Activated naive CD4-positive, alpha-beta T cell treated with anti-CD3 and anti-CD28 coated beads, Interleukin-2, amount 50 U/mL, for 72 hours (primary cell): Measurements from ENCODE around the gene TFF2. TPM values are rescaled to one million over a fixed set of nuclear protein-coding genes. Genes with fewer than 3 reads are reported as not detected.

Experiments
- ATAC-seq, 2 donors: fragments of 150-1000 bp; cut with Tn5 transposase; 2 replicates each; pipeline ENCODE4 v1.10.0; 2021; ENCODE audit warnings: mild to moderate bottlenecking in 2 of 2, moderate library complexity in 2 of 2
- DNase-seq, 2 donors: peaks; one replicate each; pipeline ENCODE4 v3.0.0; 2021 to 2022; ENCODE audit warnings: low spot score in 2 of 2
- H3K27ac Mint-ChIP-seq, 2 donors: one replicate each; pipeline ENCODE4 v1.8.0; 2022; ENCODE audit warnings: mild to moderate bottlenecking in 2 of 2, mixed read lengths in 2 of 2
- H3K36me3 Mint-ChIP-seq, 2 donors: one replicate each; pipeline ENCODE4 v1.8.0; 2022; ENCODE audit warnings: mixed read lengths in 2 of 2
- H3K9me3 Mint-ChIP-seq, 2 donors: one replicate each; pipeline ENCODE4 v1.8.0; 2022; ENCODE audit warnings: mixed read lengths in 2 of 2
- total RNA-seq, 2 donors: library from RNA; stranded (reverse); gene quantifications; one replicate each; pipeline ENCODE4 v1.2.3, GENCODE V29; 2022

The TFF2 gene
- total RNA-seq, 2 donors from 2014 or later = not detected

GRCh38 chr21:42387843-42388340, 37.1 kb upstream of the TFF2 start:
- peaks cover 19 to 73% of the 10 kb centered on the region in 2 donors for H3K36me3 Mint-ChIP-seq
- H3K9me3 Mint-ChIP-seq = peaks cover 0 to 5% of the 10 kb centered on the region in 2 donors
- no peak overlapping the region for H3K27ac Mint-ChIP-seq
- DNase-seq = no peak
- no peak for ATAC-seq

DNA sequence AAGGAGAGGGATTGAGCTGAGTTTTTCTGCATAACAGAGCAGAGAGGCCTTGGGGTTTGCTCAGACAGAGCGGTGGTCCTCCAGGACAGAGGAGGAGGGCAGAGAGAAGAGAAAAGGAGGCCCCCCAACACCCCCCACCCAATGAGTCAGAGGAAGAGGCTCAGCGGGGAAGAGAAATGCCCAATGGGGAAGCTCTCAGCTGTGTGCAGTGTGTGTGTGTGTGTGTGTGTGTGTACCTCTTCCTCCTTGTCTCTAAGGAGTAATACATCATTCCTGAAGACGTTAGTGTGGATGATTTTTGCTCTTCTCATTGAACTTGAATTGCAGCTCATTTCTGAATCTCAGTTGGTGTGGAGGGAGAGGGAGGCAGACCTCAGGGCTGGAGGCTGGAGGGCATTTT, 36.4 kb upstream of the TFF2 start:
- no peak for DNase-seq
- Mint-ChIP-seq H3K27ac (peak overlapping the region in 1 of 2 donors; percentile 54), H3K36me3 (peaks cover 19 to 75% of the 10 kb centered on the region in 2 donors)

GRCh38 chr21:42386034-42386591, 35.3 kb upstream of the TFF2 start:
- DNase-seq = no peak
- Mint-ChIP-seq H3K27ac (no peak overlapping the region), H3K36me3 (peaks cover 19 to 75% of the 10 kb centered on the region in 2 donors), H3K9me3 (peaks cover 4 to 10% of the 10 kb centered on the region in 2 donors)
- no peak for ATAC-seq

More for the DNA sequence above, 36.4 kb upstream of the TFF2 start:
- no peak for ATAC-seq
- H3K9me3 Mint-ChIP-seq = peaks cover 0 to 6% of the 10 kb centered on the region in 2 donors

DNA sequence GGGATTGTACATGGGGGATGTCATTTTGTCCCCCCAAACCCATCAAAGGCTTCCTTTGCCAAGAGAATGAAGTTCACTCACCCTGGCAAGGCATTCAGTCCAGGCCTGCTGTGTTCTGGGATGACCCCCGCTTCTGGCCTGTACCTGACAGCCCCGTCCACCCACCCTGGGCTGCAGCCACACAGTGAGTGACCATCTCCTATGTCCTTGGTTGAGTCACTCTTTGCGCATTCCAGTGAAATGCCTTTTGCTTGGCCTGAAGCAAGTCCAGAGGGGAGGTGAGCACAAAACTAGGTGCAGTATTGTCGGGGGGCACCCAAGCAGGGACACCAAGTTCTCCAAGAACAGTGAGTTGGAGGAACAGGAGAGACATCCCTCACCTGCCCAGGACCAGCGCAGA, 34.8 kb upstream of the TFF2 start:
- Mint-ChIP-seq H3K9me3 (peaks cover 4 to 10% of the 10 kb centered on the region in 2 donors), H3K36me3 (peaks cover 14 to 71% of the 10 kb centered on the region in 2 donors), H3K27ac (no peak overlapping the region)
- ATAC-seq (no peak), DNase-seq (no peak)

- peaks cover 4 to 10% of the 10 kb centered on the region in 2 donors for H3K9me3 Mint-ChIP-seq
- H3K27ac Mint-ChIP-seq = peak overlapping the region in 1 of 2 donors; percentile 10
- DNase-seq (no peak), ATAC-seq (no peak)
- H3K36me3 Mint-ChIP-seq = peaks cover 11 to 67% of the 10 kb centered on the region in 2 donors
These were observed 34.2 kb upstream of the TFF2 start for GRCh38 chr21:42384989-42385388.

GRCh38 chr21:42384156-42384945, 33.6 kb upstream of the TFF2 start:
- no peak for DNase-seq
- peak overlapping the region in 1 of 2 donors; percentile 14 for H3K27ac Mint-ChIP-seq
- peaks cover 11 to 62% of the 10 kb centered on the region in 2 donors for H3K36me3 Mint-ChIP-seq
- ATAC-seq = no peak
- H3K9me3 Mint-ChIP-seq = peaks cover 4 to 10% of the 10 kb centered on the region in 2 donors

- peaks cover 4 to 10% of the 10 kb centered on the region in 2 donors for H3K9me3 Mint-ChIP-seq
- ATAC-seq (no peak), DNase-seq (no peak)
- H3K36me3 Mint-ChIP-seq = peaks cover 11 to 52% of the 10 kb centered on the region in 2 donors
- no peak overlapping the region for H3K27ac Mint-ChIP-seq
These were observed 32.5 kb upstream of the TFF2 start for GRCh38 chr21:42383331-42383730.

DNA sequence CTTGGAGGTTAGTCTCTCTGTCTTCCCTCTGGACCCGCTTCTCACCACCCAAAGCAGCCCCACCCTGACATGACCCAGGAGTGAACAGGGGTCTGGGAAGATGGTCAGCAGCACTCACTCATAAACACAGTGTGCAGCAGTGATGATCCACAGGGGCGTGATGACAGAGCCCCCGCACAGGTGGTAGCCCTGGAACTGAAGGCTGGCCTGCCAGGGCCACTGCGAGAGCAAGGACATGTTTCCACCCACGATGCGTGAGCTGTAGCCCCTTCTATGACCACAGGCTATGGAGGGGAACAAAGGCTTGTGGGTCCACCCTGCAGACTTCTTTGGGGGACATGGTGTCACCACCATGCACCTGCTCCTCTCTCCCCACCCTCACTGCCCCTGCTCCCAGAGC, 32.1 kb upstream of the TFF2 start:
- H3K27ac Mint-ChIP-seq = no peak overlapping the region
- H3K9me3 Mint-ChIP-seq = peaks cover 4 to 10% of the 10 kb centered on the region in 2 donors
- no peak for ATAC-seq
- H3K36me3 Mint-ChIP-seq = peaks cover 11 to 48% of the 10 kb centered on the region in 2 donors
- no peak for DNase-seq

- peak; percentile 55 to 93 for ATAC-seq
- peak overlapping the region in 1 of 2 donors; percentile 30 for H3K27ac Mint-ChIP-seq
- H3K36me3 Mint-ChIP-seq = peaks cover 11 to 42% of the 10 kb centered on the region in 2 donors
- no peak for DNase-seq
- peaks cover 4 to 5% of the 10 kb centered on the region in 2 donors for H3K9me3 Mint-ChIP-seq
These were observed 30.7 kb upstream of the TFF2 start for GRCh38 chr21:42381347-42381984.

DNA sequence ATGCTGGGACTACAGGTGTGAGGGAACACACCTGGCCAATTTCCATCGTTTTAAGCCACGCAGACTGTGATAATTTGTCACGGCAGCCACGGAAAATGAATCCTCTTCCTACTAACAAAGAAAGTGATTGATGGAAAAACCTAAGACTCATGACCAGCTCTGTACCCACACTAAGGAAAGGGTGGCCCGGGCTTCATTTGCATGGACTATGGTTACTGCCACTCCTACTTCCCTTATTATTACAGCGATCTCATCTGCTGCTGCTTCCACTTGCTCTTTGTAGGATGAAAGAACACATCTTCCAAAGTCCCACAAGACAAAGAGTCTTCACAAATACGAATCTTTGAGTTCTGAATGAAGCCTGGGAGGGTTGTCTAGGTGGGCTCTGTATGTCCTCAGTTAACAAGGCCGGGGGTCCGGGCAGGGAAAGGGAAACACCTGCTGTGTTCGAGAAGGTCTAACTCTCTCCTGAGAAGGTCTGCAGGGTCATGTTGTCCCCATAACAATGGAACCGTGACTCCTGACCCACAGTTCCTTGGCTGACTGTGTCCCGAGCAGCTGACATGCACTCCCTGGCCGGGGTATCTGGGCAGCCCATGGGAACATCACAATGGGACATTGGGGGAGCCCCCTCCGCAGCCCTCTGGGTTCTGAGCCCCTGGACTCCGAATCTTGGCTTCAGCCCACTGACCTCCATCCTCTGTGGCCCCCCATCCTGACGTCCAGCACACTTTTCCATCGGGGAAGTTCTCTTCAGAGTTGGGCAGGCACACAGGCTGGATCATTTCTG, 28.8 kb upstream of the TFF2 start:
- no peak for DNase-seq
- Mint-ChIP-seq H3K9me3 (peaks cover 4 to 5% of the 10 kb centered on the region in 2 donors), H3K36me3 (peaks cover 11 to 33% of the 10 kb centered on the region in 2 donors), H3K27ac (peak overlapping the region in 1 of 2 donors; percentile 68)
- ATAC-seq = no peak

DNA sequence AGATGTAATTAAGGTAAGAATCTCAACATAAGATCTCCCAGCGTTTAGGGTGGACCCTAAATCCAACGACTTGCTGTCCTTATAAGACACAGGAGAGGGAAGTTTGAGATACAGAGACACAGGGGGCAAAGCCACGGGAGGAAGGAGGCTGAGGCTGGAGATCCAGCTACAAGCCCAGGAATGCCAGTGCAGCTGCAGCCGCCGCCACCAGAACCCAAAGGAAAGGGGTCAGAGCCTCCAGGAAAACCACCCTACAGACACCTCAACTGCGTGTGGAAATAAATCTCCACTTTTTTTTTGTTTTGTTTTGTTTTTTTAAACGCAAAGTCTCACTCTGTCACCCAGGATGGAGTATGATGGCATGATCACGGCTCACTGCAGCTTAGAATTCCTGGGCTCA, 27.6 kb upstream of the TFF2 start:
- no peak for ATAC-seq
- no peak for DNase-seq
- Mint-ChIP-seq H3K9me3 (peaks cover 4 to 5% of the 10 kb centered on the region in 2 donors), H3K36me3 (peaks cover 11 to 28% of the 10 kb centered on the region in 2 donors), H3K27ac (no peak overlapping the region)

DNA sequence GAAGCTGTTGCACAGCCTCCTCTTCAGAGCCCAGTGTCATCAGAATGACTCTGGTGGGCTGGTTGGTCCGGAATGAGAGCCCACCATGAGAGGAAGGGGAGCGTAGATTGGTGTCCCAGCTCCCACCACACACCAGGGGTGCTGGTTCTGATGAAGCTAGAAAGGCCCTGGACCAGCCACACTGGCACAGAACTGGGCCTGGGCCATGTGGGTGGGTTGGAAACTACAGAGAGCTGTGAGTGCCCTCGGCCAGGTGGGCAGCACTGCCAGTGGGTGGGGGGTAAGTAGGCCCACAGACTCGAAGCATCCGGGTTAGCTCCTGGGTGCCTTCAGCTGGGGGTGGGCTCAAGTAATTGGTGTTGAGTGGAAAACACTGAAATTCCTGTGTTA, 27.2 kb upstream of the TFF2 start:
- no peak for ATAC-seq
- Mint-ChIP-seq H3K36me3 (peaks cover 11 to 27% of the 10 kb centered on the region in 2 donors), H3K9me3 (peaks cover 4 to 5% of the 10 kb centered on the region in 2 donors), H3K27ac (peak overlapping the region in 1 of 2 donors; percentile 71)
- no peak for DNase-seq

DNA sequence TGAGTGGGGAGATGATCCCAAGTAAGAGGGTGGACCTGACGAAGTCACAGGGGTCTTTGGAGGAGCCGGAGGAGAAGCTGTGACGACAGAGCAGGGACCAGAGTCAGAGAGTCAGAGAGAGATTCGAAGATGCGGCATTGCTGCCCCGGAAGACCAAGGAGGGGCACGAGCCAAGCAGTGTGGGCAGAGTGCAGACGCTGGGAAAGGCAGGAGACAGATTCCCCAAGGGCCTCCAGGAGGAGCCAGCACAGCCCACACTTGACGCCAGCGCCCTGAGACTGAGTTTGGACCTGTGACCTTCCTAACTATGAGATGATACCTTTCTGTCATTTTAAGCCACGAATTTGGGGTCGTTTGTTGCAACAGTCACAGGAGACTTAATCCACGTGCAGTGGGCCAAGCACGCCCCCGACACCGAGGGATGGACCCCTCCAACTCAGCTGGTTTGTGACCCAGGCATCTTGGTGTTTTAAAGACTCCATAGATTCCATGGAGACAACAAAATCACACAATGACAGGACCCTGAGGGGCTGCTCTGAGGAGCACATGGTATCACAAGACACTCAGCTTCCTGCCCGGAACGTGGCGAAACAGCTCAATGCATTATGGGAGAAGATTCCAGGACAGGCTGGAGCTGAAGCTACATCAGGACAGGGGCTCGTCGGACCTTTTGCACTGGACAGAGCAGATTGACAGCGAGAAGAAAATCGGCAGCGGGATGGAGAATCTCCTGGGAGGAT, 26.6 kb upstream of the TFF2 start:
- peaks cover 4 to 5% of the 10 kb centered on the region in 2 donors for H3K9me3 Mint-ChIP-seq

DNA sequence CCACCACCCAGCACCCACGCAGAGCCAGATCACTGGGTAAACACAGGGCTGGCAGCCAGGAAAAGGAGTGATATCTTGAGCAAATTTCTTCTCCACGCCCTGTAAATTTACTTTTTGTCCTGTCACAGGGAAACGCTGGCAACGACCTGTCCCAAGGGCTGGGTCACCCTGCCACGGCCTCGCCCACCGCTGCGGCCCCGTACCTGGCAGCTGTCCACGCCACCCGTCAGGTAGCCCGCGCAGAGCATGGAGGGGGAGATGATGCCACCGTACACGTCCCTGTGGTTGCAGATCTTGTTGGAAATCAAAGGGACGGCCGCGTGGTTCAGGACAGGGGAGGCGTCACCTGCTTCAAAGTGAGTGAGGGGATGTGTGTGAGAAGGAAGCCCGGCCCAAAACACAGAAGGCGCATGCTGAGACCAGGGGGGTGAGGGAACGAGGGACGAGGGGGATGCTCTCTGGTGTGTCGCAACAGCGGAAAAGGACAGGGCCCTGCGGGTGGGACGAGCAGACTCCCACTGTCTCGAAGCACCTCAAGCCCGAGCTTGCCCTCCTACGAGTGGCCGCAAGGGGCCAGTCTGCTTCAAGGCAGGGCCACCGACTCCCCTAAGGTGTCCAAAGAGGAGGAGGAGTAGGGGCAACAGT, 25.7 kb upstream of the TFF2 start:
- ATAC-seq (no peak), DNase-seq (no peak)
- Mint-ChIP-seq H3K27ac (peak overlapping the region in 1 of 2 donors; percentile 71), H3K9me3 (peaks cover 0 to under 1% of the 10 kb centered on the region in 2 donors), H3K36me3 (peaks cover 3 to 21% of the 10 kb centered on the region in 2 donors)

More for the DNA sequence above, 26.6 kb upstream of the TFF2 start:
- no peak for DNase-seq
- no peak for ATAC-seq
- Mint-ChIP-seq H3K36me3 (peaks cover 11 to 22% of the 10 kb centered on the region in 2 donors), H3K27ac (peak overlapping the region in 1 of 2 donors; percentile 71)

- DNase-seq (no peak), ATAC-seq (no peak)
- H3K36me3 Mint-ChIP-seq = peaks cover 0 to 17% of the 10 kb centered on the region in 2 donors
- peak overlapping the region in 1 of 2 donors; percentile 71 for H3K27ac Mint-ChIP-seq
- no peaks in the 10 kb centered on the region for H3K9me3 Mint-ChIP-seq
These were observed 25.2 kb upstream of the TFF2 start for GRCh38 chr21:42375966-42376337.
